Measurements from ENCODE around the gene PRR5L.

DNA sequence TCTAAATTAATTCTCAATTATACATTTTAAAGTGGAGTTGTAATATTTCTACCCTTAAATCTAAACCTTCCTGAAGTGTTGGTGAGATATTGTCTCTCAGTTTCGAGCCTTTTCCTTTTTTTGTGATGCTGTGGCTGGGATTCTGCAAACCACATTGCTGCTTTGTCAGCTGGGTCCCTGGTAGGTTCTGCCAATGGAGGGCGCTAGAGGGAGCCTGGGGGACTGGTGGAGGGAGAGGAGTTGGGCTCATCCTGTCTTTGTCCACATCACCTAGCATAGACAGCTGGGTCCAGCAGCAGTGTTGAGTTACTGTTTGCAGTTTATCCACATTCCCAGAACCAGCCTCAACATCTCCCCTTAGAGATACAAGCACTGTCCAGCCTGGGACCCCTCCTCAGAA is 173.0 kb downstream of the PRR5L start:
- TF ChIP-seq, protein P1, sequence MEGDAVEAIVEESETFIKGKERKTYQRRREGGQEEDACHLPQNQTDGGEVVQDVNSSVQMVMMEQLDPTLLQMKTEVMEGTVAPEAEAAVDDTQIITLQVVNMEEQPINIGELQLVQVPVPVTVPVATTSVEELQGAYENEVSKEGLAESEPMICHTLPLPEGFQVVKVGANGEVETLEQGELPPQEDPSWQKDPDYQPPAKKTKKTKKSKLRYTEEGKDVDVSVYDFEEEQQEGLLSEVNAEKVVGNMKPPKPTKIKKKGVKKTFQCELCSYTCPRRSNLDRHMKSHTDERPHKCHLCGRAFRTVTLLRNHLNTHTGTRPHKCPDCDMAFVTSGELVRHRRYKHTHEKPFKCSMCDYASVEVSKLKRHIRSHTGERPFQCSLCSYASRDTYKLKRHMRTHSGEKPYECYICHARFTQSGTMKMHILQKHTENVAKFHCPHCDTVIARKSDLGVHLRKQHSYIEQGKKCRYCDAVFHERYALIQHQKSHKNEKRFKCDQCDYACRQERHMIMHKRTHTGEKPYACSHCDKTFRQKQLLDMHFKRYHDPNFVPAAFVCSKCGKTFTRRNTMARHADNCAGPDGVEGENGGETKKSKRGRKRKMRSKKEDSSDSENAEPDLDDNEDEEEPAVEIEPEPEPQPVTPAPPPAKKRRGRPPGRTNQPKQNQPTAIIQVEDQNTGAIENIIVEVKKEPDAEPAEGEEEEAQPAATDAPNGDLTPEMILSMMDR (IDR thresholded peaks at IDR 0.05; ENCODE audit: low read depth, low read length, poor library complexity, severe bottlenecking) = peak; percentile 24
- no peak for TF ChIP-seq EZH2phosphoT487 (IDR thresholded peaks at IDR 0.05; ENCODE audit: borderline replicate concordance, low read length)
